IMR-90 (cell line): ENCODE results near the gene NPHP4. TPM values are rescaled to one million over a fixed set of nuclear protein-coding genes. Genes with fewer than 3 reads are reported as not detected.

Experiments used
- ATAC-seq: fragments of 200-7000 bp; cut with Tn5 transposase; 2 replicates; pipeline ENCODE4 v1.9.1; 2020; ENCODE audit warnings: low read depth, mild to moderate bottlenecking, moderate library complexity
- BruUV-seq: library from RNA; stranded (reverse); fragments of 400-500 nt; replicated peaks from 2 replicates; lab custom pipeline; 2021; lab: Mats Ljungman, UMichigan
- CTCF ChIA-PET: fragments of 300-600 bp; formaldehyde crosslinking; extraction: SDS; loops from one replicate; lab custom pipeline; 2021; ENCODE audit warnings: antibody characterized with exemption; lab: Yijun Ruan, JAX
- POLR2A ChIA-PET: fragments of 300-600 bp; sonication (Branson Sonifier 250); formaldehyde crosslinking; loops from one replicate; lab custom pipeline; 2022; ENCODE audit warnings: antibody characterized with exemption; ENCODE audit not compliant: unreplicated experiment; lab: Charles Lee
- DNase-seq: peaks from one replicate; pipeline ENCODE4 v3.0.0; 2013
- H2AFZ ChIP-seq: replicated peaks from 2 replicates; pipeline ENCODE3; 2013; ENCODE audit warnings: low read length, mild to moderate bottlenecking; ENCODE audit not compliant: poor library complexity
- H2AK5ac ChIP-seq: 2 replicates; pipeline ENCODE4 v1.6.1; 2013; ENCODE audit warnings: low read depth, low read length, inconsistent platforms
- H2AK9ac ChIP-seq: replicated peaks from 2 replicates; pipeline ENCODE3; 2013; ENCODE audit warnings: mild to moderate bottlenecking, low read depth, low read length, moderate library complexity; ENCODE audit not compliant: poor library complexity
- H2BK120ac ChIP-seq: 2 replicates; pipeline ENCODE4 v1.6.1; 2013; ENCODE audit warnings: low read depth, low read length, inconsistent platforms
- H2BK15ac ChIP-seq: 3 replicates; pipeline ENCODE4 v1.6.1; 2013; ENCODE audit warnings: low read depth, low read length, inconsistent platforms
- H2BK20ac ChIP-seq: 2 replicates; pipeline ENCODE4 v1.6.1; 2013; ENCODE audit warnings: low read depth, mild to moderate bottlenecking, inconsistent platforms, low read length, moderate library complexity
- H2BK5ac ChIP-seq: 2 replicates; pipeline ENCODE4 v1.6.1; 2013; ENCODE audit warnings: mild to moderate bottlenecking, low read depth, low read length, inconsistent platforms; ENCODE audit not compliant: poor library complexity, severe bottlenecking
- H3K14ac ChIP-seq: replicated peaks from 2 replicates; pipeline ENCODE4 v1.6.1; 2013; ENCODE audit warnings: low read depth, low read length, inconsistent platforms
- H3K18ac ChIP-seq: 2 replicates; pipeline ENCODE4 v1.6.1; 2013; ENCODE audit warnings: low read depth, low read length, control low read depth
- H3K23ac ChIP-seq: 2 replicates; pipeline ENCODE4 v1.6.1; 2013; ENCODE audit warnings: low read depth, low read length, inconsistent platforms
- H3K27ac ChIP-seq: 2 replicates; pipeline ENCODE4 v1.5.1; 2013; ENCODE audit warnings: mild to moderate bottlenecking, control low read depth, low read length; ENCODE audit not compliant: insufficient read depth
- H3K27me3 ChIP-seq: 2 replicates; pipeline ENCODE4 v1.6.1; 2013; ENCODE audit warnings: low read length; ENCODE audit not compliant: control insufficient read depth, insufficient read depth
- H3K36me3 ChIP-seq: 2 replicates; pipeline ENCODE4 v1.6.1; 2013; ENCODE audit warnings: low read length, mixed read lengths; ENCODE audit not compliant: control insufficient read depth, insufficient read depth
- H3K4ac ChIP-seq: 2 replicates; pipeline ENCODE4 v1.6.1; 2013; ENCODE audit warnings: low read depth, low read length, inconsistent platforms
- H3K4me1 ChIP-seq: 2 replicates; pipeline ENCODE4 v1.6.1; 2013; ENCODE audit warnings: low read length, mixed read lengths; ENCODE audit not compliant: control insufficient read depth, insufficient read depth
- H3K4me2 ChIP-seq: 2 replicates; pipeline ENCODE4 v1.6.1; 2013; ENCODE audit warnings: low read depth, mild to moderate bottlenecking, control low read depth, low read length, moderate library complexity
- H3K4me3 ChIP-seq: 2 replicates; pipeline ENCODE4 v1.5.1; 2013; ENCODE audit warnings: low read depth, mild to moderate bottlenecking, control low read depth, low read length, moderate library complexity; ENCODE audit not compliant: insufficient read depth
- H3K56ac ChIP-seq: 2 replicates; pipeline ENCODE4 v1.6.1; 2013; ENCODE audit warnings: low read length, inconsistent platforms; ENCODE audit not compliant: insufficient read depth; ENCODE audit errors: extremely low read depth
- H3K79me1 ChIP-seq, 2 experiments: 2 replicates each; pipeline ENCODE4 v1.6.1; 2013; ENCODE audit warnings: low read length in 2 of 2, inconsistent platforms in 1 of 2, low read depth in 1 of 2
- H3K9ac ChIP-seq: 2 replicates; pipeline ENCODE4 v1.6.1; 2013; ENCODE audit warnings: low read depth, low read length, control low read depth
- H3K9me1 ChIP-seq: 2 replicates; pipeline ENCODE4 v1.6.1; 2013; ENCODE audit warnings: low read length, inconsistent platforms; ENCODE audit not compliant: insufficient read depth
- H3K9me3 ChIP-seq: 2 replicates; pipeline ENCODE4 v1.6.1; 2013; ENCODE audit warnings: low read length; ENCODE audit not compliant: control insufficient read depth, insufficient read depth
- H4K20me1 ChIP-seq: 2 replicates; pipeline ENCODE4 v1.6.1; 2013; ENCODE audit warnings: low read length, inconsistent platforms; ENCODE audit not compliant: insufficient read depth
- H4K5ac ChIP-seq: 2 replicates; pipeline ENCODE4 v1.6.1; 2013; ENCODE audit warnings: mild to moderate bottlenecking, low read depth, low read length, control low read depth
- H4K8ac ChIP-seq, 2 experiments: 2 replicates each; pipeline ENCODE4 v1.6.1; 2013; ENCODE audit warnings: low read depth in 2 of 2, low read length in 2 of 2, control low read depth in 1 of 2, inconsistent platforms in 1 of 2
- H4K91ac ChIP-seq: 2 replicates; pipeline ENCODE4 v1.6.1; 2013; ENCODE audit warnings: low read depth, low read length, inconsistent platforms; ENCODE audit not compliant: insufficient read depth
- FOS ChIP-seq: fragments of 150-350 bp; IDR thresholded peaks from 2 replicates; pipeline ENCODE4 v1.6.1; 2016; ENCODE audit warnings: low read depth, low read length
- NFE2L2 ChIP-seq: fragments of 150-350 bp; IDR thresholded peaks from 2 replicates; pipeline ENCODE4 v1.6.1; 2016; ENCODE audit warnings: low read depth, mild to moderate bottlenecking, low read length
- USF2 ChIP-seq: fragments of 150-350 bp; IDR thresholded peaks from 2 replicates; pipeline ENCODE4 v1.6.1; 2017; ENCODE audit warnings: mild to moderate bottlenecking, antibody characterized with exemption, low read length, low read depth
- WGBS, 2 experiments: methylation state at CpG; one replicate each; pipeline versions ENCODE4 v1.1.5 to v1.1.7; 2013; ENCODE audit warnings: missing lambda C conversion rate in 2 of 2; ENCODE audit not compliant: insufficient read length in 1 of 2; ENCODE audit errors: extremely low coverage in 2 of 2; 5-methylcytosine and 5-hydroxymethylcytosine counted together
- dilution Hi-C: fragments of 300-500 bp; cut with HindIII; formaldehyde crosslinking; loops from one replicate; pipeline ENCODE4 v1.14.3; 2018; ENCODE audit warnings: low sequenced_read_pairs; ENCODE audit not compliant: unreplicated experiment
- in situ Hi-C: fragments of 300-500 bp; cut with MboI; formaldehyde crosslinking; loops from 3 replicates; pipeline ENCODE4 v1.14.3; 2019; ENCODE audit warnings: low sequenced_read_pairs, inconsistent platforms, mixed read lengths
- intact Hi-C: fragments of 100-400 bp; cut with micrococcal nuclease; formaldehyde crosslinking; loops from 2 replicates; pipeline ENCODE4 v1.10.0; 2022
- polyA plus RNA-seq, 3 experiments: library from polyadenylated mRNA; depleted of rRNA; stranded (reverse); fragments of >200 nt; gene quantifications; 2 replicates each; pipeline ENCODE4 v1.2.3, GENCODE V29; 2012; ENCODE audit warnings: low replicate concordance in 1 of 3
- total RNA-seq: library from RNA; depleted of rRNA; stranded (reverse); fragments of >200 nt; gene quantifications from 2 replicates; pipeline ENCODE4 v1.2.3, GENCODE V29; 2012

The NPHP4 gene
- total and polyA plus RNA-seq, 2 of the 4 experiments (the other 2 are of a cell fraction), result 2.0 to 5.5 TPM

GRCh38 chr1:5921129-5921528 lies 71.1 kb downstream of the NPHP4 start:
- H2BK120ac ChIP-seq, result no peak overlapping the region
- H3K4me1 ChIP-seq, result no peaks in the 10 kb centered on the region
- no peaks in the 10 kb centered on the region for H3K27me3 ChIP-seq
- H3K79me1 ChIP-seq, result no peaks in the 10 kb centered on the region
- no peak overlapping the region for H3K4me2 ChIP-seq
- H3K23ac ChIP-seq, result no peak overlapping the region
- 100% methylated on average over 1 of the region's 7 CpGs; no CpG with 5 or more reads in 1 of the 2 experiments for WGBS, 2 experiments
- H3K27ac ChIP-seq, result no peak overlapping the region
- no peak overlapping the region for H2BK20ac ChIP-seq
- H2AFZ ChIP-seq, result no peak overlapping the region
- no peaks in the 10 kb centered on the region for H3K9me1 ChIP-seq
- H3K18ac ChIP-seq, result no peak overlapping the region
- dilution Hi-C loops, result no loop called here
- no peak overlapping the region for H4K8ac ChIP-seq
- no peak overlapping the region for H3K14ac ChIP-seq
- TF ChIP-seq FOS, result no peak
- no peak for TF ChIP-seq NFE2L2
- TF ChIP-seq USF2, result no peak
- no peak overlapping the region for H3K56ac ChIP-seq
- no peak overlapping the region for H2BK5ac ChIP-seq
- H3K9ac ChIP-seq, result no peak overlapping the region
- no peak overlapping the region for H4K5ac ChIP-seq
- no peak overlapping the region for H2BK15ac ChIP-seq
- intact Hi-C loops, result no loop called here
- BruUV-seq, result no TSS peak
- H4K91ac ChIP-seq, result no peak overlapping the region
- H3K36me3 ChIP-seq, result no peaks in the 10 kb centered on the region
- H2AK9ac ChIP-seq, result no peak overlapping the region
- ATAC-seq (no peak), DNase-seq (no peak)
- no peak overlapping the region for H3K4me3 ChIP-seq
- POLR2A ChIA-PET, result no interaction called here
- peaks cover 3% of the 10 kb centered on the region; the same call in 1 of the 2 replicates for H4K20me1 ChIP-seq
- no peak overlapping the region for H2AK5ac ChIP-seq
- H3K9me3 ChIP-seq, result no peaks in the 10 kb centered on the region
- no peak overlapping the region for H3K4ac ChIP-seq
- in situ Hi-C loops, result loop anchor here (25.0 kb wide), 1 partner anchor 2009 kb away; the partner anchor contains the start of gene C1orf174
- CTCF ChIA-PET, result no interaction called here
